CD4-positive, CD25-positive, alpha-beta regulatory T cell (primary cell): Measurements from ENCODE around the gene GLCE. TPM values are rescaled to one million over a fixed set of nuclear protein-coding genes. Genes with fewer than 3 reads are reported as not detected.

Experiments used
- ATAC-seq, 2 donors: fragments of 150-1000 bp; cut with Tn5 transposase; one replicate each; pipeline ENCODE4 v1.10.0; 2021; ENCODE audit warnings: low read depth in 2 of 2, moderate number of reproducible peaks in 2 of 2, moderate library complexity in 1 of 2
- DNase-seq, 3 donors: peaks; one replicate each; pipeline versions ENCODE4 v3.0.0 to v3.0.0-alpha.2; 2012 to 2022; ENCODE audit warnings: mixed read lengths in 1 of 3
- H3K27ac ChIP-seq: one replicate; pipeline ENCODE4 v1.7.0; 2013; ENCODE audit warnings: mild to moderate bottlenecking, low read length; ENCODE audit not compliant: insufficient read depth, poor library complexity, severe bottlenecking
- H3K27me3 ChIP-seq: one replicate; pipeline ENCODE4 v1.7.0; 2013; ENCODE audit warnings: low read length; ENCODE audit not compliant: control insufficient read depth, insufficient read depth
- H3K36me3 ChIP-seq: one replicate; pipeline ENCODE4 v1.7.0; 2013; ENCODE audit warnings: mild to moderate bottlenecking, low read length, moderate library complexity; ENCODE audit not compliant: control insufficient read depth, insufficient read depth
- H3K4me1 ChIP-seq: 2 replicates; pipeline ENCODE4 v1.7.0; 2013; ENCODE audit warnings: mild to moderate bottlenecking, low read length; ENCODE audit not compliant: insufficient read depth, control insufficient read depth, poor library complexity, severe bottlenecking
- H3K4me3 ChIP-seq: one replicate; pipeline ENCODE4 v1.7.0; 2013; ENCODE audit warnings: low read depth, mild to moderate bottlenecking, low read length, moderate library complexity
- H3K9me3 ChIP-seq, 2 experiments: 1 replicate in 1 of 2; 2 replicates in 1 of 2; pipeline ENCODE4 v1.7.0; 2013; ENCODE audit warnings: low read length in 2 of 2, mild to moderate bottlenecking in 1 of 2, moderate library complexity in 1 of 2; ENCODE audit not compliant: control insufficient read depth in 2 of 2
- H3K27ac Mint-ChIP-seq, 3 donors: one replicate each; pipeline ENCODE4 v1.8.0; 2020 to 2022; ENCODE audit warnings: mild to moderate bottlenecking in 3 of 3, mixed read lengths in 3 of 3, moderate library complexity in 2 of 3
- H3K27me3 Mint-ChIP-seq: one replicate; pipeline ENCODE4 v1.8.0; 2022; ENCODE audit warnings: mild to moderate bottlenecking, mixed read lengths
- H3K36me3 Mint-ChIP-seq: one replicate; pipeline ENCODE4 v1.8.0; 2020; ENCODE audit warnings: mixed read lengths
- H3K4me1 Mint-ChIP-seq, 4 donors: one replicate each; pipeline ENCODE4 v1.8.0; 2020 to 2022; ENCODE audit warnings: mixed read lengths in 4 of 4, mild to moderate bottlenecking in 1 of 4
- H3K4me3 Mint-ChIP-seq, 4 donors: one replicate each; pipeline ENCODE4 v1.8.0; 2020 to 2022; ENCODE audit warnings: mild to moderate bottlenecking in 4 of 4, mixed read lengths in 4 of 4, moderate library complexity in 3 of 4
- H3K9me3 Mint-ChIP-seq, 7 donors: one replicate each; pipeline ENCODE4 v1.8.0; 2020 to 2022; ENCODE audit warnings: mixed read lengths in 7 of 7, mild to moderate bottlenecking in 3 of 7, moderate library complexity in 2 of 7
- polyA plus RNA-seq, 4 donors: library from polyadenylated mRNA; unstranded; fragments of 300-500 nt; fragmentation: Illumina TruSeq; gene quantifications; one replicate each; pipeline ENCODE4 v1.2.3, GENCODE V29; 2021
- total RNA-seq: library from RNA; stranded (reverse); gene quantifications from one replicate; pipeline ENCODE4 v1.2.3, GENCODE V29; 2022

The GLCE gene
- total and polyA plus RNA-seq, 5 donors from 2014 or later = 12.7 to 23.4 (median 17.3) TPM

DNA sequence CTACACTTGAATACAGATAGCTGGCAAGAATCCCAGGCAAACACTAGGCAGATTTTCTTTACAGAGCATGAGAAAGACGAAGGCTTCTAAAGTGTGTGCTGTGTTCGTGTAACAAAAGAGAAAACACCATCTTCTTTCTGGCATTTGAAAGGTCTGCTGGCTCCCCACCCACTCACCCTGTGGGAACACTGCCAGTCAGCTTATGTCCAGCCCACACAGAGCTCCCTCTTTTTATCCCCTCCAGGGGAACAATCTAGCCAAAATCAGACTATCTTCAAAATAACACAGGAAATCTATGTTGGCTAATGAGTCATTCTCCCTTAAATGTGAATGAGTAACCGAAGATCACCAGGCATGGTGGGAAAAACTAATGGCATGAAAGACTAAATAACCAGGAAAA lies 92.7 kb downstream of the GLCE start:
- no peaks in the 10 kb centered on the region for H3K27me3 ChIP-seq
- peaks cover 15% of the 10 kb centered on the region for H3K36me3 Mint-ChIP-seq
- no peak overlapping the region for H3K4me3 Mint-ChIP-seq
- no peak overlapping the region for H3K4me3 ChIP-seq
- H3K27ac Mint-ChIP-seq = peak overlapping the region in 1 of 3 donors; percentile 53
- ATAC-seq (no peak), DNase-seq (no peak)
- H3K4me1 ChIP-seq = no peaks in the 10 kb centered on the region
- peaks cover 4% of the 10 kb centered on the region for H3K36me3 ChIP-seq
- H3K27me3 Mint-ChIP-seq = no peaks in the 10 kb centered on the region
- H3K4me1 Mint-ChIP-seq = peaks cover 0 to 3% (median 0%) of the 10 kb centered on the region in 4 donors
- no peak overlapping the region for H3K27ac ChIP-seq
- no peaks in the 10 kb centered on the region for H3K9me3 ChIP-seq
- no peaks in the 10 kb centered on the region for H3K9me3 Mint-ChIP-seq

DNA sequence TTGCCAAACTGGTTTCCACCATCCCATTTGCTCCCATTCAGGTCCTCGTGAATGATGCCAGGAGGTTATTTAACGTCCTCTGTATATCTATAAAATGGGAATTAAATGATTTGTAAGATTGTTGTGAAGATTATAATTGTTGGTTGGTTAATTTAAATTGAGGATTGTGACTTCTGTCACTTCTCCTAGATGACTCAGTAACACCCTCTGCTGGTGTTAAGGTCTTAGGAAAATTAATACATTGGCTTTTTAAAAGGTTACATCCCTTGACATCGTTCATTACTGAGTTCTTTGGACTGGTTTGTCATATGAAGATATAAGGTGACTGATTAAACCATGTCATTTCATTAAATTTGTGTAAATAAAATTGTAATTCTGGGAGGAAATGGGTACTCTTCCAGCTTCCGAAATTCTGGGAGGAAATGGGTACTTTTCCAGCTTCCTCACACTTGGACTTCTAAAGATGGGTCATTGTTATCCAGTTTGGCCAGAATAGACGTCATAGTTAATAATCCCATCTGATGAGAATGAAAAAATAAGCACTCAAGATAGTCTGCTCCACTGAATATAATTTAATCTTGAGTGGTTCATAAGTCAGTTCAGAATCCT lies 105.0 kb downstream of the GLCE start:
- no peak for ATAC-seq
- no peaks in the 10 kb centered on the region for H3K9me3 ChIP-seq
- peaks cover 8% of the 10 kb centered on the region for H3K36me3 ChIP-seq
- no peak overlapping the region for H3K4me3 ChIP-seq
- peaks cover 4 to 13% (median 6%) of the 10 kb centered on the region in 4 donors for H3K4me1 Mint-ChIP-seq
- H3K27me3 ChIP-seq = no peaks in the 10 kb centered on the region
- peak in 2 of 3 donors; percentile 28 to 54 for DNase-seq
- no peak overlapping the region for H3K27ac ChIP-seq
- H3K36me3 Mint-ChIP-seq = peaks cover 18% of the 10 kb centered on the region
- no peak overlapping the region for H3K27ac Mint-ChIP-seq
- no peaks in the 10 kb centered on the region for H3K4me1 ChIP-seq
- H3K4me3 Mint-ChIP-seq = no peak overlapping the region
- no peaks in the 10 kb centered on the region for H3K9me3 Mint-ChIP-seq
- H3K27me3 Mint-ChIP-seq = no peaks in the 10 kb centered on the region

DNA sequence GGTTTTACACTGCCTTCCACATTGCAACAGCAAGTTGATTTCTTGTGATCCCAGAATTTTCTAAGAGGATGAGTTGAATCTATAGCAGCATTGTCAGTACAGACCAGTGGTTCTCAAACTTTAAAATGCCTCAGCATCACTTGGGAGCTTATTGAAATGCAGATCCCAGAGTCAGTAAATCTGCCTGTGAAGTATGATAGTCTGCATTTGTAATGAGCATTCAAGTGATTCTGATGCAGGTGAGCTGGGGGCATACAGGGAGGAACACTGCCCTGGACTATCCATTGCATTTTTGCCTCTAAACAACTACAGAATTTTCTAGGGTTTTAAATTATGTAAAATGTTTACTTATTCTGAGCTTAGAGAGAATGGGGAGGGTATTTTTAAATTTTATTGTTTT lies 110.8 kb downstream of the GLCE start:
- H3K27ac Mint-ChIP-seq = no peak overlapping the region
- H3K9me3 Mint-ChIP-seq = no peaks in the 10 kb centered on the region
- no peaks in the 10 kb centered on the region for H3K4me1 Mint-ChIP-seq
- H3K4me3 Mint-ChIP-seq = no peak overlapping the region
- H3K27me3 Mint-ChIP-seq = no peaks in the 10 kb centered on the region
- H3K9me3 ChIP-seq = no peaks in the 10 kb centered on the region
- H3K36me3 ChIP-seq = peaks cover 5% of the 10 kb centered on the region
- no peaks in the 10 kb centered on the region for H3K4me1 ChIP-seq
- H3K27me3 ChIP-seq = no peaks in the 10 kb centered on the region
- peaks cover 10% of the 10 kb centered on the region for H3K36me3 Mint-ChIP-seq
- no peak for ATAC-seq
- H3K27ac ChIP-seq = no peak overlapping the region
- no peak overlapping the region for H3K4me3 ChIP-seq
- no peak for DNase-seq

DNA sequence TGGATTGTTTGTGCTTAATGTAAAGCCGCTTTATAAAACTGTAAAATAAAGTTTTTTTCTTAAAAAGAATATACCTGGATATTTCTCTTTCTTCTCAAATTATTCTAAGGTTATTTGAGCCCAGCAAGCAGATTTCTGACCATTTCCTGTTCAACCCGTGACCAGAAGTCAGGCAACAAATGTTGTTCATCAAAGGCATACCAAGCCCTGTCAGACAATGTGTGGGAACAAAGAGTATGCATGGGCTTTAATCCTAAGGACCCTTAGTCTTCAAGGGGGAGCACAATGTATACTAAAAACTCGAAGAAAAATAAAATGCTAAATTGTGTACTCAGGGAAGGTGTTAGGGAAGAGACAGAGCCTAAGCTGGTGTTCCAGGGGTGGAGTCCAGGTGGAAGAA lies 111.7 kb downstream of the GLCE start:
- Mint-ChIP-seq H3K27me3 (no peaks in the 10 kb centered on the region), H3K27ac (no peak overlapping the region), H3K4me3 (no peak overlapping the region), H3K4me1 (no peaks in the 10 kb centered on the region), H3K36me3 (peaks cover 10% of the 10 kb centered on the region), H3K9me3 (no peaks in the 10 kb centered on the region)
- ATAC-seq = no peak
- no peak for DNase-seq
- H3K9me3 ChIP-seq = no peaks in the 10 kb centered on the region
- peaks cover 5% of the 10 kb centered on the region for H3K36me3 ChIP-seq
- no peaks in the 10 kb centered on the region for H3K4me1 ChIP-seq
- H3K27ac ChIP-seq = no peak overlapping the region
- no peak overlapping the region for H3K4me3 ChIP-seq
- H3K27me3 ChIP-seq = no peaks in the 10 kb centered on the region

DNA sequence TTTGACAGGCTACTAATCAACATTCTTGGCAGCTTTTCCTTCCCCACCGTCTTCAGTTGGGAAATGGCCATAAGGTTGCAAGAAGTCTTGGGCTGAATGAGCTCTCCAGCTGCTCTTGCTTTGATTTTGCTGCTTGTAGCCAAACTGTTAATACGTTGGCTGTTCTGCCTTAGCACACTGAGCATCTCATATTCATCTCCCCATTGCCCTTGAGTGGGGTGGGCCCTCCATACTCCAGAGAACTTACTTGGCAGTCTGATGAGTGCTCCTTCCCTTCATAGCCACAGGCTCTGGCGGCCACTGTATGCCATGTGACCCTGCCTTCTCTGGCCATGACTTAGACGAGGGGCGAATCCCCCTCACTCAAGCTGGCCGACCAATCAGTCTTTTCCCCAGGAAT lies 112.5 kb downstream of the GLCE start:
- Histone ChIP-seq H3K27ac (no peak overlapping the region), H3K27me3 (no peaks in the 10 kb centered on the region), H3K36me3 (peaks cover 5% of the 10 kb centered on the region), H3K4me3 (no peak overlapping the region), H3K9me3 (no peaks in the 10 kb centered on the region), H3K4me1 (no peaks in the 10 kb centered on the region)
- Mint-ChIP-seq H3K4me1 (no peaks in the 10 kb centered on the region), H3K36me3 (peaks cover 10% of the 10 kb centered on the region), H3K4me3 (no peak overlapping the region), H3K9me3 (no peaks in the 10 kb centered on the region), H3K27ac (no peak overlapping the region), H3K27me3 (no peaks in the 10 kb centered on the region)
- no peak for ATAC-seq
- no peak for DNase-seq

DNA sequence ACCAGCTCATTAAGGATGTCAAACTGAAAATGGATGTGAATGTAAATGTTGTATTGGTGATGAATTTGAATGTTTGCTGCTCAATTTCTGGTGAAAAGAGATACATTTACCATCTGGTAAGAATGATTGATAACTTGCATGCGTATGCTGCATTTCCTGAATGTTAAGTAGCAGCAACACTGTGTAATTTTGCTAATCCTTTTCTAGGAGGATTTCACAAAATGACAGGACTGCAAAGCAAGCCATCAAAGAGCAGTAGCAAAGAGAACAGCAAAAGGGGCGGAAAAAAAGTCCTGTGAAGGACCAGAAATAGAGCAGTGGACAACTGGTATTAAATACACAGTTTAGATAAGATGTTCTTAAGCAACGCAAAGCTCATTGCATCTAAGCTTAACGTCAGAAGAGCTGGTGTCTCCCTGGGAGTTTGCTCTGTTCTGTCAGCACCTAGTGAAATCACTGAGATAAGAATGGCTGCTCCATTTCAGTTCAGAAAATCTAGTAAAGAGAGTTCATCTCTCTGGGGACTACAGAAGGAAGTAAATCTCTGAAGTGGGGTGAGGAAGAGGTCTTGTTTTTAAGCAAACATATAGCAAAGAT lies 114.7 kb downstream of the GLCE start:
- no peaks in the 10 kb centered on the region for H3K9me3 ChIP-seq
- no peak overlapping the region for H3K27ac ChIP-seq
- ATAC-seq (no peak), DNase-seq (no peak)
- no peaks in the 10 kb centered on the region for H3K4me1 ChIP-seq
- H3K36me3 ChIP-seq = no peaks in the 10 kb centered on the region
- H3K27ac Mint-ChIP-seq = no peak overlapping the region
- no peak overlapping the region for H3K4me3 Mint-ChIP-seq
- H3K4me3 ChIP-seq = no peak overlapping the region
- no peaks in the 10 kb centered on the region for H3K36me3 Mint-ChIP-seq
- H3K27me3 Mint-ChIP-seq = peaks cover 6% of the 10 kb centered on the region
- H3K4me1 Mint-ChIP-seq = no peaks in the 10 kb centered on the region
- H3K9me3 Mint-ChIP-seq = no peaks in the 10 kb centered on the region
- no peaks in the 10 kb centered on the region for H3K27me3 ChIP-seq

DNA sequence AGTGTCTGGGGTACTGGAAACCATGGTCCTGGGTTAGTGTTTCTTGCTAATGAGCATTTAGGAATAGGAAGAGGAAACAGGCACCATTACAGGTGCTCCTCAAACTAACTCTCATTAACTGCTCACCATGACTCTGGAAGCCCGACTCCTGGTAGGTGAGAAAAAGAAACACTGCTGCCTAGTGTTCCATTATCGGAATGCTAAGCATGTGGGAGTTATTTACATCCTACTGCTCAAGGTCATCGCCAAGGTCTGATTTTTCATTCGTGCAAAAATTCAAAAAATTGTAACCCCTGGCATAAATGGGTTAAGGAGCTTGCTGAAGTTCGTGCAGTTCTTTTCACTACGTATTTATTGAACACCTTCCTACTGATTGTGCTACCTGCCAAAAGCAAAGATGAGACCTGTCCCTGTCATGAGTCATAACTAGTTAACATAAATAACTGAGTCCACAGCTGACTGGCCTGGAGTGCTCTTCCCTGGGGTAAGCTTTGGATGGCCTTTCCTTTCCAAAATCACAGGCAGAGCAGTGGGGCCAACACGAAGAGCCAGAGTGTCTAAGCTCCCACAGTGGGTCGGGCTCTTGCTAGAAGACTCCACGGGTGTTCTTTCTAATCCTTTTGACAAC lies 115.6 kb downstream of the GLCE start:
- Mint-ChIP-seq H3K4me3 (no peak overlapping the region), H3K27ac (no peak overlapping the region)

DNA sequence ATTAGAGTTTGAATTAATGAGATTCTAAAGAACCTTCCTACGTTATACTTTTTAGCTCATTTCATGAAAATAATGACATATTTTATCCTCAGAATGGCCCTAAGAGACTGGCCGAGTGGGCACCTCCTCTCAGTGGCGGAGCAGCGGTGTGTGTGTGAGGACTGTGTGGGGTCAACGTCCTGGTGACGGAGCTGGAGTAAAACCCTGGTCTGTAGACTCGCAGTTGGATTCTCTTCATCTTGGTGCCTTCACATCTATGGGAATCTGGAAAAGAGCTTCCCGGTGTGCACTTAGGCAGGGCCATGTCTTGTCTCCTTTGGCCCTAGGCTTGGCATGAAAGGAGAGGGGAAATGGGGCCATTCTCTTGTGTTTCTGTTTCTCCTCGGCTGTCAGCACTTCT lies 116.9 kb downstream of the GLCE start:
- ATAC-seq (no peak), DNase-seq (no peak)
- Histone ChIP-seq H3K27me3 (no peaks in the 10 kb centered on the region), H3K27ac (no peak overlapping the region), H3K4me1 (no peaks in the 10 kb centered on the region), H3K9me3 (no peaks in the 10 kb centered on the region), H3K36me3 (no peaks in the 10 kb centered on the region), H3K4me3 (no peak overlapping the region)
- Mint-ChIP-seq H3K4me1 (no peaks in the 10 kb centered on the region), H3K36me3 (no peaks in the 10 kb centered on the region), H3K27ac (no peak overlapping the region), H3K27me3 (peaks cover 6% of the 10 kb centered on the region), H3K9me3 (no peaks in the 10 kb centered on the region), H3K4me3 (no peak overlapping the region)

More for the DNA sequence above, 115.6 kb downstream of the GLCE start:
- H3K27me3 Mint-ChIP-seq = peaks cover 6% of the 10 kb centered on the region
- H3K9me3 Mint-ChIP-seq = no peaks in the 10 kb centered on the region
- Histone ChIP-seq H3K36me3 (no peaks in the 10 kb centered on the region), H3K27me3 (no peaks in the 10 kb centered on the region), H3K4me1 (no peaks in the 10 kb centered on the region), H3K9me3 (no peaks in the 10 kb centered on the region), H3K4me3 (no peak overlapping the region), H3K27ac (no peak overlapping the region)
- no peaks in the 10 kb centered on the region for H3K36me3 Mint-ChIP-seq
- H3K4me1 Mint-ChIP-seq = no peaks in the 10 kb centered on the region
- no peak for ATAC-seq
- DNase-seq = no peak
